GM15510 (cell line): ENCODE results near the gene ZNF140.

Experiments used
- POLR2A ChIP-seq: IDR thresholded peaks from 3 replicates; pipeline ENCODE4 v1.6.1; 2011; ENCODE audit warnings: borderline replicate concordance; ENCODE audit not compliant: insufficient read length; ENCODE audit errors: extremely low read depth

Gene ZNF140

GRCh38 chr12:133080368-133081158 lies at the start of gene ZNF140:
ZNF140 (plus strand) TSS chr12:133080923; CDS start chr12:133081321, 398 bp downstream.
- peak; percentile 61 for TF ChIP-seq POLR2A

GRCh38 chr12:133037207-133038005 lies 43.3 kb upstream of the ZNF140 start, which contains the start of gene ZNF84:
ZNF84 (plus strand) TSS chr12:133037509; CDS start chr12:133041468, 3,959 bp downstream.
- TF ChIP-seq POLR2A: peak; percentile 83

- TF ChIP-seq POLR2A: no peak
Measured at GRCh38 chr12:133038118-133038709, 42.5 kb upstream of the ZNF140 start.

GRCh38 chr12:133046698-133047097 lies 34.0 kb upstream of the ZNF140 start:
- no peak for TF ChIP-seq POLR2A

GRCh38 chr12:133057446-133057845 lies 23.3 kb upstream of the ZNF140 start:
- no peak for TF ChIP-seq POLR2A

- no peak for TF ChIP-seq POLR2A
Measured at GRCh38 chr12:133058203-133059113, 22.3 kb upstream of the ZNF140 start.

- no peak for TF ChIP-seq POLR2A
Measured at GRCh38 chr12:133061954-133062353, 18.8 kb upstream of the ZNF140 start.

GRCh38 chr12:133063556-133063955 lies 17.2 kb upstream of the ZNF140 start:
- TF ChIP-seq POLR2A: no peak

GRCh38 chr12:133073836-133074235 lies 6.9 kb upstream of the ZNF140 start:
- no peak for TF ChIP-seq POLR2A

GRCh38 chr12:133080026-133080367 lies 726 bp upstream of the ZNF140 start:
- TF ChIP-seq POLR2A: no peak

- TF ChIP-seq POLR2A: no peak
Measured at GRCh38 chr12:133081159-133081780, 547 bp downstream of the ZNF140 start.

GRCh38 chr12:133083345-133083744 lies 2.6 kb downstream of the ZNF140 start:
- no peak for TF ChIP-seq POLR2A

- no peak for TF ChIP-seq POLR2A
Measured at GRCh38 chr12:133105620-133106019, 24.9 kb downstream of the ZNF140 start.

- no peak for TF ChIP-seq POLR2A
Measured at GRCh38 chr12:133106253-133106652, 25.5 kb downstream of the ZNF140 start.
